Sciatic nerve (tissue), 1 donor: ENCODE data around the gene MINDY1. TPM values are rescaled to one million over a fixed set of nuclear protein-coding genes. Genes with fewer than 3 reads are reported as not detected.

Experiments
- total RNA-seq: library from RNA; stranded (reverse); fragmentation: NEBNext Ultra II Directional; extraction: Animal tissue kit (Norgen Biotek cat#: 25700); gene quantifications from one replicate; pipeline ENCODE4 v1.2.1, GENCODE V29; 2021
- donor health status: DM: no; HTN: no; CAD: no.

MINDY1 gene
- total RNA-seq, 1 donor from 2014 or later = 50.5 TPM

Other genes starting within 250 kb of the MINDY1 start
- gene CTSS, start 241.1 kb downstream of the MINDY1 start, total RNA-seq = 80.9 TPM
- gene CTSK, start 198.6 kb downstream of the MINDY1 start, total RNA-seq = 101 TPM
- gene ARNT, start 130.3 kb downstream of the MINDY1 start, total RNA-seq = 68.1 TPM
- not detected for gene CTXND2, start 119.8 kb downstream of the MINDY1 start, total RNA-seq
- gene SETDB1, start 80.5 kb downstream of the MINDY1 start, total RNA-seq = 52.0 TPM
- gene CERS2, start 32.1 kb downstream of the MINDY1 start, total RNA-seq = 215 TPM
- 5.6 TPM for gene ANXA9, start 24.6 kb downstream of the MINDY1 start, total RNA-seq
- 22.6 TPM for gene PRUNE1, start 1.5 kb upstream of the MINDY1 start, total RNA-seq
- gene BNIPL, start 29.7 kb upstream of the MINDY1 start, total RNA-seq = 0.22 TPM
- 5.6 TPM for gene C1orf56, start 40.8 kb upstream of the MINDY1 start, total RNA-seq
- gene CDC42SE1, start 52.7 kb upstream of the MINDY1 start, total RNA-seq = 106 TPM
- 2.5 TPM for gene MLLT11, start 53.5 kb upstream of the MINDY1 start, total RNA-seq
- gene GABPB2, start 63.9 kb upstream of the MINDY1 start, total RNA-seq = 31.7 TPM
- gene SEMA6C, start 139.7 kb upstream of the MINDY1 start, total RNA-seq = 33.5 TPM
- gene TNFAIP8L2, start 149.7 kb upstream of the MINDY1 start, total RNA-seq = 3.9 TPM
- 10.6 TPM for gene LYSMD1, start 159.0 kb upstream of the MINDY1 start, total RNA-seq
- 25.9 TPM for gene SCNM1, start 159.2 kb upstream of the MINDY1 start, total RNA-seq
- gene TMOD4, start 169.1 kb upstream of the MINDY1 start, total RNA-seq = 0.76 TPM
- gene VPS72, start 183.3 kb upstream of the MINDY1 start, total RNA-seq = 42.6 TPM
- gene PIP5K1A, start 191.7 kb upstream of the MINDY1 start, total RNA-seq = 65.0 TPM
- gene PSMD4, start 247.8 kb upstream of the MINDY1 start, total RNA-seq = 119 TPM